Activated B cell treated with CpG ODN at 0.5 μM for 24 hours (primary cell): ENCODE results near the gene GTPBP1. TPM values are rescaled to one million over a fixed set of nuclear protein-coding genes. Genes with fewer than 3 reads are reported as not detected.
A peak's percentile ranks its signal among the peaks of the same experiment; 100 is the strongest.

ENCODE experiments used
- ATAC-seq: fragments of 200-7000 bp; cut with Tn5 transposase; one replicate; pipeline ENCODE4 v1.10.0; 2021; ENCODE audit warnings: low read depth, mild to moderate bottlenecking, moderate library complexity
- CTCF ChIA-PET: fragments of 350-600 bp; sonication (Branson Sonifier 250); formaldehyde crosslinking; loops from one replicate; lab custom pipeline; 2021; ENCODE audit warnings: antibody characterized with exemption; lab: Charles Lee
- POLR2A ChIA-PET: fragments of 350-600 bp; sonication (Branson Sonifier 250); formaldehyde crosslinking; loops from one replicate; lab custom pipeline; 2021; ENCODE audit warnings: antibody characterized with exemption; lab: Charles Lee
- DNase-seq: peaks from one replicate; pipeline ENCODE4 v3.0.0; 2022
- H3K27ac Mint-ChIP-seq: one replicate; pipeline ENCODE4 v1.8.0; 2020; ENCODE audit warnings: mixed read lengths
- H3K27me3 Mint-ChIP-seq: one replicate; pipeline ENCODE4 v1.8.0; 2021; ENCODE audit warnings: mixed read lengths
- H3K36me3 Mint-ChIP-seq: one replicate; pipeline ENCODE4 v1.8.0; 2021; ENCODE audit warnings: low read depth, mixed read lengths
- H3K4me1 Mint-ChIP-seq: one replicate; pipeline ENCODE4 v1.8.0; 2021; ENCODE audit warnings: mixed read lengths
- H3K4me3 Mint-ChIP-seq: one replicate; pipeline ENCODE4 v1.8.0; 2020; ENCODE audit warnings: mild to moderate bottlenecking, mixed read lengths
- H3K9me3 Mint-ChIP-seq: one replicate; pipeline ENCODE4 v1.8.0; 2020; ENCODE audit warnings: mixed read lengths
- intact Hi-C: fragments of 100-400 bp; cut with micrococcal nuclease; formaldehyde crosslinking; loops from one replicate; pipeline ENCODE4 v1.15.1; 2024
- total RNA-seq: library from RNA; stranded (reverse); gene quantifications from 2 replicates; pipeline ENCODE4 v1.2.3, GENCODE V29; 2022
- TF ChIP-seq, protein P1 (sequence below): fragments of 200-600 bp; IDR thresholded peaks from one replicate; pipeline ENCODE4 v1.8.0; 2022; ENCODE audit warnings: antibody characterized with exemption, mild to moderate bottlenecking

The GTPBP1 gene
- 90.6 and 103 TPM in 2 replicates for total RNA-seq

DNA sequence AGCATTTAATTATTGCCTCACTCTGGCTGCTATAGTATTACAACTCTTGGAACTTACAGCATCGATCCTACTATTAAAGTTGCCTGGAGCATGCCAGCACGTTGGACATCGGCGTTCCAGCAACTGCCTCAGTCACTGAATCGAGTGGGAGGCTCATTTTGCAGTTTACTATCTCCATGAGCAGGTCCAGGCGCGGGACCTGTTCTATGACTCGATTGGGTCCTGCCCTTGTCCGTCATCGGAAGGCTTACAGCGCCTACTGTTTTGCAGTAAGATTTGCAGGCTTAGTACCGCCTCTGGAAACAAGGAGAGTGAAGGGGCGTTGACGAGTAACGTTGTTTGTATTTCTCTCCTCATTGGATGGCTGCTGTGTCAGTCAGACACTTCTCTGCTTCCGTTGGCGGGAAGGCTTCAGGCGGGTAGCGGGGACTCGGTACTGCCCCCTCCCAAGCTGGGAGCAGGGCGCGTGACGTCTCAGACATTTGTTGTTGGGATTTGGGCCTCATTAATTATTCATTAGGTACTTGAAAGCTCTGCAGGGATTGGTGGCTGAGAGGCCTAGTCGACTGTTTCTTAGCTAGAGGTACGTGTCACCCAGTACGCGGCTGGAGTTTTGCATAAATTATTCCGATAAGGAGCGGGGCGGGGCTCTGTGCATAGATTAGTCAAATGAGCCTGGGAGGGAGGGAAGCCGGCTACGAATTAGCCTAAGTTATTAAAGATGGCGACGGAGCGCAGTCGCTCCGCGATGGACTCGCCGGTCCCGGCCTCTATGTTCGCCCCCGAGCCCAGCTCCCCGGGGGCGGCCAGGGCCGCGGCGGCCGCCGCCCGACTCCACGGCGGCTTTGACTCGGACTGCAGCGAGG is at the start of gene GTPBP1:
TSS of gene GTPBP1 (plus strand) at position 710 of the 866 bp plus-strand sequence. CDS start at position 722, 12 bp downstream.
- ChIA-PET CTCF (interaction anchor here (1.2 to 2.4 kb wide), 2 partner anchors 24 to 653 kb away, joined by 3 to 10 read pairs; partner anchors contain the start of gene TOMM22), POLR2A (interaction anchor here (0.6 to 2.7 kb wide), 16 partner anchors 9 to 1824 kb away, joined by 3 to 22 read pairs (median 4); partner anchors contain the start of genes CBX7, PDXP, RPL3 and SUN2)
- DNase-seq = peak; percentile 82
- Mint-ChIP-seq H3K27ac (peak within 1 kb of the TSS; percentile 85), H3K36me3 (peaks cover 20% of the 10 kb centered on the region), H3K4me1 (peaks cover 69% of the 10 kb centered on the region), H3K27me3 (no peaks in the 10 kb centered on the region), H3K4me3 (peak within 1 kb of the TSS; percentile 88), H3K9me3 (no peaks in the 10 kb centered on the region)
- TF ChIP-seq, protein P1, sequence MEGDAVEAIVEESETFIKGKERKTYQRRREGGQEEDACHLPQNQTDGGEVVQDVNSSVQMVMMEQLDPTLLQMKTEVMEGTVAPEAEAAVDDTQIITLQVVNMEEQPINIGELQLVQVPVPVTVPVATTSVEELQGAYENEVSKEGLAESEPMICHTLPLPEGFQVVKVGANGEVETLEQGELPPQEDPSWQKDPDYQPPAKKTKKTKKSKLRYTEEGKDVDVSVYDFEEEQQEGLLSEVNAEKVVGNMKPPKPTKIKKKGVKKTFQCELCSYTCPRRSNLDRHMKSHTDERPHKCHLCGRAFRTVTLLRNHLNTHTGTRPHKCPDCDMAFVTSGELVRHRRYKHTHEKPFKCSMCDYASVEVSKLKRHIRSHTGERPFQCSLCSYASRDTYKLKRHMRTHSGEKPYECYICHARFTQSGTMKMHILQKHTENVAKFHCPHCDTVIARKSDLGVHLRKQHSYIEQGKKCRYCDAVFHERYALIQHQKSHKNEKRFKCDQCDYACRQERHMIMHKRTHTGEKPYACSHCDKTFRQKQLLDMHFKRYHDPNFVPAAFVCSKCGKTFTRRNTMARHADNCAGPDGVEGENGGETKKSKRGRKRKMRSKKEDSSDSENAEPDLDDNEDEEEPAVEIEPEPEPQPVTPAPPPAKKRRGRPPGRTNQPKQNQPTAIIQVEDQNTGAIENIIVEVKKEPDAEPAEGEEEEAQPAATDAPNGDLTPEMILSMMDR = no peak
- intact Hi-C loops = loop anchor here (1.0 to 10.0 kb wide), 8 partner anchors 24 to 1339 kb away; partner anchors contain the start of genes DMC1, DNAL4, PICK1 and PLA2G6
- ATAC-seq = peak; percentile 79

DNA sequence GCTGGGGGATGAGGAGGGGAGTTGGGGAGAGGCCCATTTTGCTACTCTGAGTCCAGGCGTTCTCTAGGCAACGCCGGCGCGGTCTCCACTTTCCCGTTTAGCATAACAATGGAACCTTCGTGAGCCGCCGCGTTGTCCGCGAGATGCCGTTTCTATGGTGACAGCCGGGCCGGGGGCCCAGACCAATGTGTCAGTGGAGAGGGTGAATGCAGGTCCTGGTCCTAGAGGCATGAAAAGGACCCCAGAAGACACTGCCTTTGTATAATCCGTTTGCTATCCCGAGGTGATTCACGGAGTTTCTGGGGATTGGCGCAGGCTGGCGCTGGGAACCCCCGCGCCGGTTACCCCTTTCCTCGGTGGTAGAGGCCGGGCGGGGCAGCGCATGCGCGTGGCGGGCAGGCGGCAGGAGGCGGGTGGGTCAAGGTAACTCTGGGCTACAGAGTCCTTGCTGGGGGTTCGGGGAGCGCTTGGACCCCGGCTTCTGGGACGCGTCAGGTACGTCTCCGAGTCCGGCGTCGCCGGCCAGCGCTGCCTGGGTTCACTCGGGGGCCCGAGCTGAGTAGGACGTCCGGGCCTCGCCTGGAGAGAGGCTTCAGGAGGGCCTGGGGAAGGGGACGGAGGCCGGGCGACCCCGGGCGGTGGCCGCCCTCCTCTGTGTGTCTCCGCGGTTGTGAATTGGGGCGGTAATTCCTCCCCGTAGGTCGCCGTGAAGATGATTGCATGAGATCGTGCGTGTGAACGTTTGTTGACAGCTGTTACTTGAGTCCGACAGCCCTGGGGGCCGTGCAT is 49.3 kb upstream of the GTPBP1 start, which contains the start of the genes CBY1 and FAM227A:
TSS of gene CBY1 (plus strand) at position 383 of the 789 bp plus-strand sequence. CDS start 11,417 bp downstream, outside the sequence.
TSS of gene FAM227A (minus strand) at position 137 of the 789 bp plus-strand sequence. CDS start 6,224 bp downstream, outside the sequence.
- H3K9me3 Mint-ChIP-seq = no peaks in the 10 kb centered on the region
- ChIA-PET CTCF (interaction anchor here (3.1 kb wide), 1 partner anchor 25 kb away, joined by 11 read pairs; the partner anchor contains the start of gene TOMM22), POLR2A (interaction anchor here (0.6 to 1.5 kb wide), 4 partner anchors 25 to 176 kb away, joined by 3 to 8 read pairs (median 4); partner anchors contain the start of gene TOMM22)
- TF ChIP-seq, protein P1 = no peak
- H3K27me3 Mint-ChIP-seq = no peaks in the 10 kb centered on the region
- intact Hi-C loops = loop anchor here (1.0 to 5.0 kb wide), 5 partner anchors 25 to 604 kb away; partner anchors contain the start of genes DDX17, DMC1, JOSD1 and TOMM22
- H3K36me3 Mint-ChIP-seq = peaks cover 6% of the 10 kb centered on the region
- ATAC-seq (peak; percentile 84), DNase-seq (peak; percentile 91)
- peaks cover 10% of the 10 kb centered on the region for H3K4me1 Mint-ChIP-seq
- H3K27ac Mint-ChIP-seq = peak within 1 kb of the TSS; percentile 99
- peak within 1 kb of the TSS; percentile 94 for H3K4me3 Mint-ChIP-seq

DNA sequence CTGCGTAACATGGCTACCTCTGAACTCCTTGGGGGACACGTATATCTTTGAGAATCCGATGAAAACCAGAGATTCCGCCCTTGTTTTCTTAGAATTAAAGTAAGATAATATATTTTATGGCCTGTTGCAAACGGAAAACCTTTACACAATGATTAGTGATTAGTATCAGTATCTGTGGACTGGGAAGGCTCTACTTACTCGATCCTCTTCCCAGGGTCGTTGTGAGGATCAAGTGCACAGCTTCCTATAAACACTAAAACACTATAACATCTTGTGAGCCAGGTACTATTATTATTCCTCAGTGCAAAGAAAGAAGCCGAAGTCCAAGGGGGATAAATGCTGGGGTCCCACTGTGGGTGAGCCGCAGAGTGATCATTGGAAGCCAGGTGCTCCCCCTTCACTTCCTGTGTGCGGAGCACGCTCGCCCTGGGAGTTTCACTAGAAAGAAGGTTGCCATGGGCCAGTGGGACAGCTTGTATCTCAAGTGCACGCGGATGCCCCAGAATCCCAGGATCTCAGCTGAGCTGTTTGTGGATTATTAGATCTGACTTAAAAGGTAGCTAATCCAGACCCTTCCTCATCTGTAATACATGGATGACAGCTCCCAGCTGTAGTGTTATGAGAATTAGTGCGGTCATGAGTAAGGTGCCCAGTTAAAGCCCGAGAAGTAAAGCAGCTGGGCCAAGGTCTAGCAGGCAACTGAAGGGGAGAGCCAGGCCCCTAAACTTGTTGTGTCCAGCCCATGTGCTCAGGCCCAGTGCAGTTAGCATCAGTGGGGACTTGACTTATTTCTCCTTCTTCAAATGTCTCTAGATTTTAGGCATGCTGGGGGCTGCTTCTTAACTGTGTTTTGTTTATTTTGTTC is 48.5 kb upstream of the GTPBP1 start:
- intact Hi-C loops = loop anchor here (2.0 to 5.0 kb wide), 2 partner anchors 44 to 85 kb away; partner anchors contain the start of genes DMC1 and JOSD1
- DNase-seq (peak; percentile 19), ATAC-seq (peak; percentile 29)
- H3K27me3 Mint-ChIP-seq = no peaks in the 10 kb centered on the region
- ChIA-PET CTCF (interaction anchor here (1.0 to 3.1 kb wide), 2 partner anchors 24 to 605 kb away, joined by 3 to 11 read pairs; partner anchors contain the start of gene TOMM22), POLR2A (interaction anchor here (0.6 to 1.5 kb wide), 5 partner anchors 24 to 177 kb away, joined by 3 to 12 read pairs (median 4); partner anchors contain the start of gene TOMM22)
- peak overlapping the region; percentile 99 for H3K27ac Mint-ChIP-seq
- peaks cover 6% of the 10 kb centered on the region for H3K36me3 Mint-ChIP-seq
- TF ChIP-seq, protein P1 = no peak
- no peaks in the 10 kb centered on the region for H3K9me3 Mint-ChIP-seq
- H3K4me3 Mint-ChIP-seq = peak overlapping the region; percentile 94
- H3K4me1 Mint-ChIP-seq = peaks cover 10% of the 10 kb centered on the region

DNA sequence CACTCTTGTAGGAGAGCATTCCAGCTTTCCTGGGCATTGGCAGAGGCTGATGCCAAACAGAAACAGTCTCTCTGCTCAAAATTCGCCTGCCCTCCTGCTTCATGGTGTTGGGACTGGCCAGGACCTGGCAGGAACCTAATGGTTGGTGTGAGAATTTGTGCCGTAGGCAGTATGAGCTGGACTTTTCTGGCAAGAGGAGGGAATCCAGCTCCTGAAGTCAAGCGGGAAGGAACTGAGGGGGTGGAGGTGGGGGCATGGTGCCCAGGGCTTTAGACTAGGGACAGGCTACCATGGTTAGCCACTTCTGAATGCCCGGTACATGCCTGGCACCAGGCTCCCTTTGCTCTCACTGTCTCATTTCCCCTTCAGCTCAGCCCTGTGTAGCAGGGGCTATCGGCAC is 30.9 kb upstream of the GTPBP1 start:
- TF ChIP-seq, protein P1 = no peak
- ChIA-PET CTCF (no interaction called here), POLR2A (interaction anchor here (0.6 kb wide), 1 partner anchor 840 kb away, joined by 3 read pairs; no protein-coding TSS in a partner anchor)
- intact Hi-C loops = no loop called here
- no peaks in the 10 kb centered on the region for H3K9me3 Mint-ChIP-seq
- DNase-seq (no peak), ATAC-seq (no peak)
- no peaks in the 10 kb centered on the region for H3K27me3 Mint-ChIP-seq
- no peaks in the 10 kb centered on the region for H3K4me1 Mint-ChIP-seq
- no peak overlapping the region for H3K27ac Mint-ChIP-seq
- no peak overlapping the region for H3K4me3 Mint-ChIP-seq
- H3K36me3 Mint-ChIP-seq = peaks cover 19% of the 10 kb centered on the region
